ENCODE results near the gene COPZ2.

DNA sequence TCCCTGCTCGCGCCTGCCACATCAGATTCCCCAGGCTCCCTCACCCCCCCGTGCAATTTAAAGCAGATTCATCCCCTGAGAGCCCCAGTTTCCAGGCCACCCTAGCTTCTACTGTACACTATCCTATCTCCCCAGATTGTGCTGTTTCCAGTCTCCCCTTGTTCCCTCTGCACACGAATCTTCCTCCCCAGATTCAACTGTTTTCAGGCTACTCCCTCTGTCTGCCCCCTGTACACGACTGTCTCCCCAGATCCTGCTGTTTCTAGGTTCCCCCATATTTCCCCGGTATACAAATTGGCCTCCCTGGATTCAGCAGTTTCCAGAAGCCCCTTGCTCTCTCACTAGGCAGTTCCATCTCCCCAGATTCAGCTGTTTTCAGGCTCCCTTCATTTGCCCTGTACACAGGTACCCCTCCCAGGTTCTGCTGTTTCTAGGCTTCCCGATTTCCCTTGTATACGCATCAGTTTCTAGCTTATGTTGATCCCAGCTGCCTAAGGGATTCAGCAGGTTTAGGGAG lies 22.9 kb downstream of the COPZ2 start:
- TF ChIP-seq, protein P1, sequence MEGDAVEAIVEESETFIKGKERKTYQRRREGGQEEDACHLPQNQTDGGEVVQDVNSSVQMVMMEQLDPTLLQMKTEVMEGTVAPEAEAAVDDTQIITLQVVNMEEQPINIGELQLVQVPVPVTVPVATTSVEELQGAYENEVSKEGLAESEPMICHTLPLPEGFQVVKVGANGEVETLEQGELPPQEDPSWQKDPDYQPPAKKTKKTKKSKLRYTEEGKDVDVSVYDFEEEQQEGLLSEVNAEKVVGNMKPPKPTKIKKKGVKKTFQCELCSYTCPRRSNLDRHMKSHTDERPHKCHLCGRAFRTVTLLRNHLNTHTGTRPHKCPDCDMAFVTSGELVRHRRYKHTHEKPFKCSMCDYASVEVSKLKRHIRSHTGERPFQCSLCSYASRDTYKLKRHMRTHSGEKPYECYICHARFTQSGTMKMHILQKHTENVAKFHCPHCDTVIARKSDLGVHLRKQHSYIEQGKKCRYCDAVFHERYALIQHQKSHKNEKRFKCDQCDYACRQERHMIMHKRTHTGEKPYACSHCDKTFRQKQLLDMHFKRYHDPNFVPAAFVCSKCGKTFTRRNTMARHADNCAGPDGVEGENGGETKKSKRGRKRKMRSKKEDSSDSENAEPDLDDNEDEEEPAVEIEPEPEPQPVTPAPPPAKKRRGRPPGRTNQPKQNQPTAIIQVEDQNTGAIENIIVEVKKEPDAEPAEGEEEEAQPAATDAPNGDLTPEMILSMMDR (IDR thresholded peaks at IDR 0.05), result no peak
- no peak for TF ChIP-seq POLR2A (IDR thresholded peaks at IDR 0.05)
